MM.1S (cell line): Measurements from ENCODE around the gene DMRTB1.

ENCODE experiments used
- DNase-seq: peaks from one replicate; pipeline ENCODE4 v3.0.0-alpha.2; 2015
- H2AFZ ChIP-seq: fragments of 300-600 bp; sonication (generic); 2 replicates; pipeline ENCODE4 v1.6.0; 2016; ENCODE audit warnings: antibody characterized with exemption, low read length
- H3F3A ChIP-seq: fragments of 300-600 bp; sonication (generic); 2 replicates; pipeline ENCODE4 v1.6.1; 2016; ENCODE audit warnings: mild to moderate bottlenecking, antibody characterized with exemption, low read length, moderate library complexity, mixed read lengths; ENCODE audit not compliant: insufficient read depth
- H3K27ac ChIP-seq: fragments of 300-600 bp; sonication (generic); 2 replicates; pipeline ENCODE4 v1.5.1; 2016; ENCODE audit warnings: mild to moderate bottlenecking, low read length
- H3K27me3 ChIP-seq: fragments of 300-600 bp; sonication (generic); replicated peaks from 2 replicates; pipeline ENCODE4 v1.6.0; 2016; ENCODE audit warnings: low read length; ENCODE audit not compliant: insufficient read depth
- H3K36me3 ChIP-seq: fragments of 300-600 bp; sonication (generic); replicated peaks from 2 replicates; pipeline ENCODE4 v1.6.1; 2016; ENCODE audit warnings: mild to moderate bottlenecking, low read length, mixed read lengths; ENCODE audit not compliant: insufficient read depth
- H3K4me1 ChIP-seq: fragments of 300-600 bp; sonication (generic); 2 replicates; pipeline ENCODE4 v1.6.1; 2016; ENCODE audit warnings: low read length, mixed read lengths
- H3K4me2 ChIP-seq: fragments of 300-600 bp; sonication (generic); 2 replicates; pipeline ENCODE4 v1.6.0; 2016; ENCODE audit warnings: low read depth, low read length
- H3K4me3 ChIP-seq: fragments of 300-600 bp; sonication (generic); 2 replicates; pipeline ENCODE4 v1.5.1; 2016; ENCODE audit warnings: low read length, mixed read lengths
- H3K79me2 ChIP-seq: fragments of 300-600 bp; sonication (generic); 2 replicates; pipeline ENCODE4 v1.6.1; 2016; ENCODE audit warnings: mixed run types, low read length, mixed read lengths
- H3K9ac ChIP-seq: fragments of 300-600 bp; sonication (generic); 2 replicates; pipeline ENCODE4 v1.6.1; 2016; ENCODE audit warnings: low read length, mixed read lengths
- H3K9me2 ChIP-seq: fragments of 300-600 bp; sonication (generic); replicated peaks from 2 replicates; pipeline ENCODE4 v1.6.1; 2016; ENCODE audit warnings: mild to moderate bottlenecking, low read length, mixed read lengths; ENCODE audit not compliant: insufficient read depth
- H3K9me3 ChIP-seq: fragments of 300-600 bp; sonication (generic); replicated peaks from 2 replicates; pipeline ENCODE4 v1.6.1; 2016; ENCODE audit warnings: mild to moderate bottlenecking, low read length, mixed read lengths; ENCODE audit not compliant: insufficient read depth
- H4K20me1 ChIP-seq: fragments of 300-600 bp; sonication (generic); 2 replicates; pipeline ENCODE4 v1.6.1; 2016; ENCODE audit warnings: mild to moderate bottlenecking, low read length, moderate library complexity, mixed read lengths; ENCODE audit not compliant: insufficient read depth
- EZH2 ChIP-seq: fragments of 300-600 bp; sonication (generic); optimal IDR thresholded peaks from 2 replicates; pipeline ENCODE3; 2017; ENCODE audit warnings: low read depth, mild to moderate bottlenecking, antibody characterized with exemption, low read length, mixed read lengths
- EZH2phosphoT487 ChIP-seq: fragments of 300-600 bp; sonication (generic); IDR thresholded peaks from 2 replicates; pipeline ENCODE4 v1.6.1; 2018; ENCODE audit warnings: antibody characterized with exemption, low read length
- TF ChIP-seq, protein P1 (sequence below): fragments of 300-600 bp; sonication (generic); IDR thresholded peaks from 2 replicates; pipeline ENCODE4 v1.5.1; 2016; ENCODE audit warnings: antibody characterized with exemption, low read length, mixed read lengths

Gene DMRTB1

DNA sequence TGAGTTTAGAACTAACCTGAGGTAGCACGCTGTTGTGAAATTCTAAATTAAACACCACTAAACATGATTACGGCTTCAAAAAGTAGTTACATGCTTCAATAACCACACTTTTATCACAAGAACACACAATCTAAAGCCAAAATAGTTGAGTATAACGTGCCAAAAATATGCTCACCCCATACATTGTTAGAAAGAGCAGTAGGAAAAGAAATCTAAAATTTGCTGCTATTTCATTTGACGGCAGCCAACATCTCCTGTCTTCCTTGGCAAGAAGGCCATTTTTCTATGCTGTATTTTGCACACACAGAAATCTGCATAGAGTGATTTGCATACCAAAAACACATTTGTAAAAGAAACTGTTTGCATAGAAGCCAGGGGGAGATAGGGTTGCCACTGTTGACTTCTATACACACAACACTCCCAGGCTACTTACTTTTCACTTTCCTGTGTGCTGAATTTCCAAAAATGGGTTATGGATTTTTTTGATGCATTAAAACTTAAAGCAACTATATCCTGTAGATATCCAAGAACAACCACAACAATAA, 42.9 kb upstream of the DMRTB1 start:
- TF ChIP-seq EZH2phosphoT487 (no peak), EZH2 (no peak)
- TF ChIP-seq, protein P1, sequence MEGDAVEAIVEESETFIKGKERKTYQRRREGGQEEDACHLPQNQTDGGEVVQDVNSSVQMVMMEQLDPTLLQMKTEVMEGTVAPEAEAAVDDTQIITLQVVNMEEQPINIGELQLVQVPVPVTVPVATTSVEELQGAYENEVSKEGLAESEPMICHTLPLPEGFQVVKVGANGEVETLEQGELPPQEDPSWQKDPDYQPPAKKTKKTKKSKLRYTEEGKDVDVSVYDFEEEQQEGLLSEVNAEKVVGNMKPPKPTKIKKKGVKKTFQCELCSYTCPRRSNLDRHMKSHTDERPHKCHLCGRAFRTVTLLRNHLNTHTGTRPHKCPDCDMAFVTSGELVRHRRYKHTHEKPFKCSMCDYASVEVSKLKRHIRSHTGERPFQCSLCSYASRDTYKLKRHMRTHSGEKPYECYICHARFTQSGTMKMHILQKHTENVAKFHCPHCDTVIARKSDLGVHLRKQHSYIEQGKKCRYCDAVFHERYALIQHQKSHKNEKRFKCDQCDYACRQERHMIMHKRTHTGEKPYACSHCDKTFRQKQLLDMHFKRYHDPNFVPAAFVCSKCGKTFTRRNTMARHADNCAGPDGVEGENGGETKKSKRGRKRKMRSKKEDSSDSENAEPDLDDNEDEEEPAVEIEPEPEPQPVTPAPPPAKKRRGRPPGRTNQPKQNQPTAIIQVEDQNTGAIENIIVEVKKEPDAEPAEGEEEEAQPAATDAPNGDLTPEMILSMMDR = no peak
- no peak overlapping the region for H2AFZ ChIP-seq
- H3K27ac ChIP-seq = no peak overlapping the region
- H3F3A ChIP-seq = no peaks in the 10 kb centered on the region
- H3K4me2 ChIP-seq = no peak overlapping the region
- no peaks in the 10 kb centered on the region for H3K79me2 ChIP-seq
- no peaks in the 10 kb centered on the region for H3K36me3 ChIP-seq
- no peak for DNase-seq
- no peaks in the 10 kb centered on the region for H3K9me2 ChIP-seq
- H4K20me1 ChIP-seq = no peaks in the 10 kb centered on the region
- no peak overlapping the region for H3K9ac ChIP-seq
- no peaks in the 10 kb centered on the region for H3K27me3 ChIP-seq
- H3K4me1 ChIP-seq = no peaks in the 10 kb centered on the region
- no peak overlapping the region for H3K4me3 ChIP-seq
- no peaks in the 10 kb centered on the region for H3K9me3 ChIP-seq

DNA sequence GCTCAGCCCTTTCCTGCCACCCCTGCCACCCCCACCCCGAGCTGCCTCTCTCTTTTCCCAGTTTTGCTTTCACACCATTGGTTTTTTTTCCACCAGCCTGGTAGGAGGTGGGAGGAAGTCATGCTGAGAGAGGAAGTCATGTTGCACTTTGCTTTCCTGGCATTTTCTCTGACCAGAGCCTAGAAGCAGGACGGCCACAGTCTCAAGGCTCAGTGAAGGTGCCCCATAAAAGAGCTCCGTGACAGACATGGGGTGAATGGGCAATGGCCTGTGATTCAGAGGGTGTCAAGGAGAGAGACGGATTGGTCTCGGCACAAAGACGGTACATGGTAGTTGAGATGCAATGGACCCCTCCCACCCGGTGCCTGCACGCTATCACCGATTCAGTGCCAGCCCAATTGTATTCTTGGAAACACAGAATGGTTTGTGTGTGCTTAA, 42.1 kb upstream of the DMRTB1 start:
- Histone ChIP-seq H3K4me3 (no peak overlapping the region), H3K27me3 (no peaks in the 10 kb centered on the region), H3K4me1 (no peaks in the 10 kb centered on the region), H3K4me2 (no peak overlapping the region), H4K20me1 (no peaks in the 10 kb centered on the region), H3K9me2 (no peaks in the 10 kb centered on the region), H3K9ac (no peak overlapping the region), H3F3A (no peaks in the 10 kb centered on the region), H3K9me3 (no peaks in the 10 kb centered on the region), H2AFZ (no peak overlapping the region), H3K79me2 (no peaks in the 10 kb centered on the region), H3K27ac (no peak overlapping the region), H3K36me3 (no peaks in the 10 kb centered on the region)
- TF ChIP-seq, protein P1 = no peak
- no peak for TF ChIP-seq EZH2phosphoT487
- TF ChIP-seq EZH2 = no peak
- no peak for DNase-seq

DNA sequence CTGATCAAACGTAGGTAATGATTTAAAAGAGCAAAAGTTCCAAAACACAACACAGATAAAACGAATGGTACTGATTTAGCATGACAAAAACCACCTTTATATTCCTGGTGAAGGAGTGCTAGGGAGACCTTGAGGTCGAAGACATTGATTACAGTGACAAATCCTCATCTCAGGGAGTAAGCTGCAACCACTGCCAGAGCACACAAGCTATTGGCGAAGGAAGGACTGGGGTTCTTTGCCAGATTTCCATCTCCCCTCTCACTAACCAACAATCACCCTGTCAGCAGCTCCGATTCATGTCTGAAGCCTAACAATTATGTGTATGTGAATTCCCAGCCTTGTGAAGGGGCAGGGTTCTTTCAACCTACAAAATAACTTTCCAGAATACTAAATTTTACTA, 40.2 kb upstream of the DMRTB1 start:
- H3K4me3 ChIP-seq = no peak overlapping the region
- no peaks in the 10 kb centered on the region for H3K4me1 ChIP-seq
- no peaks in the 10 kb centered on the region for H4K20me1 ChIP-seq
- no peak overlapping the region for H3K4me2 ChIP-seq
- no peaks in the 10 kb centered on the region for H3K36me3 ChIP-seq
- H3K79me2 ChIP-seq = no peaks in the 10 kb centered on the region
- H3K9me3 ChIP-seq = no peaks in the 10 kb centered on the region
- no peaks in the 10 kb centered on the region for H3F3A ChIP-seq
- no peak overlapping the region for H3K9ac ChIP-seq
- no peaks in the 10 kb centered on the region for H3K27me3 ChIP-seq
- no peak for DNase-seq
- H3K9me2 ChIP-seq = no peaks in the 10 kb centered on the region
- H3K27ac ChIP-seq = no peak overlapping the region
- TF ChIP-seq EZH2 (no peak), EZH2phosphoT487 (no peak)
- TF ChIP-seq, protein P1 = no peak
- H2AFZ ChIP-seq = no peak overlapping the region
